ENCODE data around the gene POTEB2. TPM values are rescaled to one million over a fixed set of nuclear protein-coding genes. Genes with fewer than 3 reads are reported as not detected.

POTEB2 gene
- total RNA-seq, result not detected

GRCh38 chr15:20866214-20866613 lies at the start of gene POTEB2:
POTEB2 (minus strand) TSS chr15:20866314; CDS start chr15:20866281, 33 bp downstream.

Small RNA genes within 50 kb of the gene (small RNA-seq; reads per million reads assigned to genes)
- gene AC012414.2 (ENCODE audit: low replicate concordance) (not detected), gene MIR3118-2 (ENCODE audit: low replicate concordance) (not detected), gene RNU6-749P (ENCODE audit: low replicate concordance) (not detected), gene ZNF519P2 (ENCODE audit: low replicate concordance) (not detected)

Measured in metanephros (tissue), 2 donors.